Measurements from ENCODE around the gene PRIMA1.

Gene PRIMA1

DNA sequence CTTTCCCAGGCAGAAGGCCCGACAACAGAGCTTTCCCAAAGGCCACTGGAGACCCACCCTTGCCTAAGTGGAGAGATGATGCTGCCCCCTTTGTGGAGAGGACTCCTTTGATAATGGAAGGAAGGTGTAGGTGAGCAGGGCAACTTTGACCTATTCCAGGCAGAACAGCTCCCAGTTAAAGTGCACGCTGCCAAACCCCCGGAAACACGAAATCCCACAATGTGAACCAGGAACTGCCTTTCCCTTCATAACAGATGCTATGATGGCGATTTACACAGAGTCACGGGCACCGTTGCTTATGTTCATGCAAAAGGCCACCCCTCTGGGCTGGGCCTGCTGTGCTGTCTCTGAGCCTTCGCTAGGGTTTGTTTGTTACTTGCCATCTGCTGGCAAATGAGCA lies 34.6 kb downstream of the PRIMA1 start:
- DNase-seq (ENCODE audit: low spot score): no peak

DNA sequence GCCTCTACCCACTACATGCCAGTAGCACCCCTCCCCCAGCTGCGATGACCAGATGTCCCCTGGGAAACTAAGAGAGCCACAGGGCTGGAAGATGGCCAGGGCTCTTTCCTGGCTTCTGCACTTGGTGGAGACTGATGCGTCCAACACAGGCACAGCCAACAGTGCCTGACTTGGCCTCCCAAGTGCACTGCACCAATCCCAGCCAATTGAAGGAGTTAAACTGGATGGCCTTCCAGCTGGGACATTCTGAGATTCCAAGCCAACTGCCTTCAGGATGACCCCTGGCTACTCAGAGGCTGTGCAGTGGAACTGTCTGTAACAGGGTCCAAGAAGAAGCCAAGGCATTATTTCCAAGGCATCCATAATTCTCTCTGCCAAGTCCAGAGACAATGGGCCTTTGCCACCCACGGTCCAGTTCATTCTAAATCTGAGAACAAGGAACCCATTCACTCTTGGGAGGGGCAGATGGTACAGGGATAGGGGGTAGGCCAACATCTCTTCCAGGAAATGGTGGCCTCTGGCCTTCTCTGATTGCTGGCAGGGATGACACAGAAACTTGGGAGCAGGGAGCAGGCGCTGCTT lies 35.2 kb downstream of the PRIMA1 start:
- no peak for DNase-seq (ENCODE audit: low spot score)

DNA sequence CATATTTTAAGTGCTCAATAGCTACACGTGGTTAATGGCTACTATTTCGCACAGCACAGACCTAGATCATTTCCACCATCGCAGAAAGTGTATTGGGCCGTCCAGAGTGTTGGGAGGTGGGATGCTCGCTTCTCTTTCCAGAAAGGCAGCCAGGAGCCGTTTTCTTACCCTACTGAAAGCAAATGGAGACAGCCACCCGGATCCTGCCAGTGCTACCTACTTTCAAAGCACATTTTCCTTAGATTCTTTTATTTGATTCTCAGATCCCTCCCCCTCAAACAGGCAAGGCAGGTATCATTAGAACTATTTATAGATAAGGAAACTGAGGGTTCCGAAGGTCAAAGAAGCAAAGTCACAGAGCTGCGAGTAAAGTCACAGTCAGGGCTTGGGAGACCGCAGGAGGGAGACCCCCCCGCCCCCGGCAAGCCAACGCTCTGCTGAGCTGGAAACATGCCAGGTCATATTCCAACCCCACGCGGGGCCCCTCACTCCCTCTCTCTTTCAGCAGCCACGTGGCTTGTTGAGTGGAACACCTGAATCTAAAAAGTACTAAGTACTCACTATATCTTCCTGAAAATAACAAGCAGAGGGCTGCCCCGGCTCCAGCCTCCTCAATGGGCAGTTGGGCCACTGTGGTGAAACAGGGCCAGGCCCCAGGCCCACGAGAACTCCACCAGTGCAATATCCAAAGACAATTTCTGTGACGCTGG lies 36.2 kb downstream of the PRIMA1 start:
- DNase-seq (ENCODE audit: low spot score): no peak

DNA sequence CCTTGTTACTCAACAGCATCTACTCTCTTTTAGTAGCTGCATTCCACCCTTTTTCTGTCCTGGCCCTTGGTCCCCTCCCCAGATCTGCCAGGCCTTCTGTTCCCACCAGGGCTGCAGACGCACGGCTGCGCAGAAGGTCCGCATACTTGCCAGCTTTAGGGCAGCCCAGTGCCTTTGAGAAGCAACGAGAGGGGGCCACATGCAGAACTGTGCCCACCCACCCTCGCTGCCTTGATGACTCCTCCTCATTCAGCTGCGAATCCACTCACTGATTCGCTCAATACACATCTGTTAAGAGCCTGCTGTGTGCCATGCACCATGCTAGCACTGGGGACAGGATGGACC lies 39.2 kb downstream of the PRIMA1 start:
- no peak for DNase-seq (ENCODE audit: low spot score)

DNA sequence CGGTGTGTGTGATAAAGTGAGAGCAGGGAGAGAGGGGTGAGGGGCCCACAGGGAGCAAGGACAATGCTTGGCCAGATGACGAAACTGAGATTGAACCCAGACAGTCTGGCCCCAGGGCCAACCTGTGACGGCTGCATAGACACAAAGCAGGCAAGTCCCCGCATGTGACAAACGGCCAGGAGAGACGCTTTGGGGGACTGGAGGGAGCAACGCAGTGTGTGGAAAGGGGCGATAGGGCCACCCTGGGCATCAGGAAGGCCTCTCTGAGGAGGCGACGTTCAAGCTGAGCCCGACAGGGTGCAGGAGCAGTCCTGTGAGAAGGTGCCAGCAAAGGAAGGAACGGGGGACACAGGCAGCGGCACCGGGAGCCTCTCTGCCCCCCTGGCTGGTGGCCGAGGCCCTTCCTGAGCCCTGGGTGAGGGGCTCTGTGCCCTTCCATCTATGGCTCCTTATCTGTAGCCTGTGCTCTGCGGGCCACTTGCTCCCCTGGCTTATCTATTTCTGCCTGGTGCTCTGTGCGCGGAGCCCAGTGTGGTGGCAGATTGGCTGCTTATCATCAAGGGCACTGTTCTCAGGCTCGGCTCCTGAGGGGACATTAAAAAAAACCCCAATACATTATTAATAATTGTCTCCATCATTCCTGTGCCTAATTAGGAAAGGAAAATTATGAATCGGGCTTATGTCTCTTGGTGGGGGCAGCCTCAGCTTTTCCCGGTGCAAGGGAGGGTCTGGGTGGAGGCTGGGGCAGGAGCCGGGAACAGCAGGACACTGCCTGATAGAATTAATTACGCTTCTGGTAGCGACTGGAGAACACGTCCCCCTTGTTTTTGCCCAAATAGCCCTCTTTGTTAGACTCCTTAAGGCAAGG lies 39.8 kb downstream of the PRIMA1 start:
- DNase-seq (ENCODE audit: low spot score): no peak

DNA sequence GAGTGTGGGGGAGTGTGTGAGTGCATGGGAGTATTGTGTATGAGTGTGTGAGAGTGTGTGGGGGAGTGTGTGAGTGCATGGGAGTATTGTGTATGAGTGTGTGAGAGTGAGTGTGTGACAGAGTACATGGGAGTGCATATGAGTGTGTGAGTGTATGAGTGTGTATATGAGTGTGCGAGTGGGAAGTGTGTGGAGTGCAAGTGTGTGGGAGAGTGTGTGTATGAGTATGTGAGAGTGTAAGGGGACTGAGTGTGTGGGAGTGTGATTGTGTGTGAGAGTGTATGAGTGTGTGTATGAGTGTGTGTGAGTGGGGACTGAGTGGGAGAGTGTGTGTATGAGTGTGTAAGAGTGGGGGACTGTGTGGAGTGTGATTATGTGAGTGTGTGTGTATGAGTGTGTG lies 40.7 kb downstream of the PRIMA1 start:
- no peak for DNase-seq (ENCODE audit: low spot score)

DNA sequence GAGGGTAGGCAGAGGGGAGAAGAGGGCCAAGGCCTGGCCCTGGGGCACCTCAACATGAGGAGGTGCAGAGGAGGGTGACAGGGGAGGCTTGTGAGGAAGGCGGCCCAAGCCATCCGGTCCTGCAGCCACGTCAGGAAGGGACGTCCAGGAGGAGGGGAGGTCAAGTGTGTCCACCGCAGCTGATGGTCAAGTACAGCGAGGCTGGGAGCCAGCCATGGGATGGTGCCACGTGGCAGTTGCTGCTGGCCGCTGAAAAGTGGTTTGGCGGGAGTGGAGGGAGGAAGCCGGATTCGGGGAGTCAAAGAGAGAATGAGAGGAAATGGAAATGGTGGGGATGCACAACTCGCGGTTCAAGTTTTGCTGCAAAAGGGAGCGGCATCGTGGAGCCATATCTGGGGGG lies 41.2 kb downstream of the PRIMA1 start:
- no peak for DNase-seq (ENCODE audit: low spot score)

DNA sequence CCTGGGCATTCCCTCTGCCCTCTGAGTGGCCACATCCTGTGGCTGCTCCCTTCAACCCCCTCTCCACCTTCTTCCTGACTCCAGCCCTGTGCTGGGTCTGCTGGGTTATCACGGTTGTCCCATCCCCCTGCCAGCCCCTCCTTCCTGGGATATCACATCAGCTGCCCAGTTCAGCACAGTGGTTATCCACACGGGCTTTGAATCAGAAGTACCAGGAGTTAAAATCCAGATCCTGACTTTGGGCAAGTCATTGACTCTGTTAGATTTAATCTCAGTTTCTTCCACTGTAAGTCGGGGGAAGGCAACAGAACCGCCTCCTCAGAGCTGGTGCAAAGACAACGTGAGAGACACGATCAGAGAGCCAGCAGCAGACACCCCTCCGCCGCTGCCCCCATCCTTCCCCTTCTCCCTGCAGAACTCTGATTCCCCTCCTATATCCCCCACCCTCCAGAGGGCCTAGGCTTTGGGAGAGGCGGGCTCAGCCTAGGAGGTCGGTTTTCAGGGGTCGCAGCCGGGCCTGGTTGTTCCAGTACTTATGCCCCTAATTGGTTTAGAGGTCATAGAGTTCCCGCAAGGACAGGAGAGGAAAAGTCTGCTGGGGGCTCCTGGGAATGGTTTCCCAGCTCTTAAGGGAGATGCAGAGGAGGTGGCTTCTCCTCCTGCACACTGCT lies 42.5 kb downstream of the PRIMA1 start:
- no peak for DNase-seq (ENCODE audit: low spot score)

DNA sequence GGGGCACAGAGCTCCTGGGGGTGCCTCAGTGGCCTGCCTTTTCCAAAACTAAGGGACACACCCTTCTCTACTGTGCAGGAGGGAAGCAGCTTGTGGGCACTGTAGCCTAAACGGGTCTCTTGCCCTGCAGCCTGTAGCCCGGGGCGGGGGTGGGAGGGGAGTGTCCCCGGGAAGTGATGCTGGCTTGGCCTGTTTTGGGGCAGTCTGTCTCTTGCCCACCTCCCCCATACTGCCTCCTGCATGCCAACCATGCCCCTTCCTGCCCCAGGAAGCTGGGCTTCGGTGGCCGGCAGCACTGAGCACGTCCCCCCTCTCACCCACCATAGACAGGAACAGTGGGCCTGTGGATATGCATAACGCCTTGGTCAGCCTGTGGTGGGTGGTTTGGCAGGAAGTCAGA lies 43.4 kb downstream of the PRIMA1 start:
- DNase-seq (ENCODE audit: low spot score): no peak

DNA sequence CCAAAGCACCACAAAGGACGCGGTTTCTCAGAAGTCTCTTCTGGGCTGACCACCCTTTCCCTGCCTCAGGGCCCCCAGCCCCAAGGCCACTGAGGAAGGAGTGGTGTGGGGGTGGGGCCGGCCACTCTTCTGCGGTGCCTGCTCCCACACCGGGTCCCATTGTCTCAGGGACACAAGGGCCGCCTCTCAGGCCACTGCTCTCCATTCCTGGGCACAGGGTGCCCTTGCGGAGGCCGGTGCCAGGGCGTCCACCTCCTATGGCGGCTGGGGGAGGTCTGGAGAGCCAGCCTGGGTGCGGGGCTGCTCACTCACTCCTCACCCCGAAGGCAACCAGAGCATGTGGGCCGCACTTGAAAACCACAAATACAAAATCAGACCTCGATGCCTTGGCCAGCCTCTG lies 44.1 kb downstream of the PRIMA1 start:
- DNase-seq (ENCODE audit: low spot score): no peak

DNA sequence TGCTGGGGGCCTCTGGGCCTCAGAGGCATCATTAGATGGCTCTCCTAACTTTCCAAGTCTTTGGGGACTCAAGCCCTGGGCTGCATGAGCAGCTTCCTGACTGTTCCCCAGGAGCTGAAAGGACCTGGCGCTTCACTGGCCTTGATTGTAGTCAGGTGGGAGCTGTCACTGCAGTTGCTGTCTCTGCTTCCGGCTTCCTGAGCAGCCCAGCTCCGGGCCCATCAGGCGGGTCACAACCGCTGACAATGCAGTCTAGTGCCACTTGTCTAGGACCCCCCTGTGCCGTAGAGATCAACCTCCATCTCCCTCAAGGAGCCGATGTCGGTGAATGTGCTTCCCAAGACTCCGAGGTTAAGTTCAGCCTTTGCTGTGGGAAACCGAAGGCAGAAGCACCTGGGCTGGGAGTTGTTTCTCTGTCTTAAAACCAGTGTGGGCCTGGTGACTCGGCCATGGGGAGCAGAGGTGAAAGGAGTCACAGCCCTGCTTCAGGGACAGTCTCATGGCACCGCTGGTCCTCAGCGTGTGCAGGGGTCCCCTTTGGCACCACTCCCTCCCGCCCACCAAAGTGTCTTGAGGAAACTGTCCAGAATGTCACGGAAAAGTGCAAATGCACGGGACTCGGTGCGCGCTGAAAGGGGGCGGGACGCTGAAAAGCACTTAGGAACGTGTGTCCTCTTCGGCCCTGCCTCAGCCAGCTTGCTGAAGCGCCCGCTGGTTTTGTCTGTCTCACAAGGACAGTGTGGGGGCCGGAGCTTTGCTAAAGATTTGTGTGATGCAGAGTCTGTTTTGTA lies 44.8 kb downstream of the PRIMA1 start:
- DNase-seq (ENCODE audit: low spot score): no peak

DNA sequence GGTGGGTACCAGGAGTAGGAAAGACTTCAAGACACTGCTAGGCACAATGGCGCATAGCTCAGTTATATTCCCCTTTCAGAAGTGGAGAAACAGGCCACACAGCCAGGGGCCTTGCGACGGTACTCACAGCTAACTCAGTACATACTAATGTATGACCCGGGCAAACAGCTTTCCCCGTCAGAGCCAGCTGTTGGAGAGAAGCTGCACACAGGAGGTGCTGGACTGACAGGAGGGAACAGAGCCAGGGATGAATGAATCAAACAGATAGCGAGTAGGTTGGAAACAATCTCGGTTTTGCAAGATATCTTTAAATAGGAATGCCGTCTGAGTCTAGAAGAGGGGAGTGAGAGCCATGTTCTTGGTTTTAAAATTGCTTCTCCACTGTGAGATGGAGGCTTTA lies 45.5 kb downstream of the PRIMA1 start:
- DNase-seq (ENCODE audit: low spot score): no peak

DNA sequence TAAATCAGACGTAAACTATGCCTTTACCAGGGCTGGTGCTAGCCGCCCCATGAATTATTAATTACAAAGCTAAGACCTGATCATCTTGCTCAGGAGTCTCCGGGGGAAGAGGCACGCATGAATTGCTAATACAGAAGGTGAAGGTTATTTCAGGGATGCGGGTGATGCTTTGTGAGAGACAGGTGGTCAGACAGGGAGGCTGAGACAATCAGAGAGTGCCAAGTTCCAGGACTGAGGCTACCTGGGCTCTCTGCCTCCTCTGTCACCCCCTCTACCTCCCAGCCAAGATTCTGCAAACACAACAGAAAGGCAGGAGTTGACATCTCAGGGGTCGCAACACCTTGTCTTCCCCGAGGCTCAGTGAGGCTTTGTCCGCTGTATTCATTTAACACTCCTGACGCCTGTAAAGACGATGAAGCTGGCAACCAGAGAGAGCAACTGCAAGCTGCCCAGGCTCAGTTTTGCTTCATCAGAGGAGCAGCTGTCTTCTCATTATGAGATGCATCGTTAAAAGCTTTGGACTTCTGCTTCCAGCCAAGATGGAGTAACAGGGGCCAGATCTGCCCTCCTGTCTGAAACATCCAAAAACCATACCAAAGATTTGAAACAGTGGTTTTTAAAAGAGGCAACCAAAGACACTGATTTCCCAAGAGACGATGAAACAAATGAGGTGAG lies 46.6 kb downstream of the PRIMA1 start:
- no peak for DNase-seq (ENCODE audit: low spot score)

DNA sequence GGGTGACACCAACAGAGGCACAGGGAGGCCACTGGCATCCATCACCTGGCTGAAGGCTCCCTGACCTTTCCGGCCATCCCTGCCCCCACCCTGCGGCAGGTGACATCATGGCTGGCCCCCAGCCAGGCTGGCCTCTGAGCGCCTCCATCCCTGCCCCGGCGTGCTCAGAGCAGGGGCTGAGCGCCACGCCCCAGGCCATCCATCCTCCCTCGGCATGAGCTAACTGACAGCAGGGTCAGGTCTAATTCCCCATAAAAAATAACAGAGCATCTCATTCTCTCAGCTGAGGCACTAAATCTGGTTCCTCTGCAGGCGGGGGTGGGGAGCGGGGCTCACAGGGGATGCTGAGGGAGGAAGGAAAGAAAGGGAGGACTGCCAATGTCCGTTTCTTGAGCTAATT lies 50.7 kb downstream of the PRIMA1 start:
- DNase-seq (ENCODE audit: low spot score): no peak

DNA sequence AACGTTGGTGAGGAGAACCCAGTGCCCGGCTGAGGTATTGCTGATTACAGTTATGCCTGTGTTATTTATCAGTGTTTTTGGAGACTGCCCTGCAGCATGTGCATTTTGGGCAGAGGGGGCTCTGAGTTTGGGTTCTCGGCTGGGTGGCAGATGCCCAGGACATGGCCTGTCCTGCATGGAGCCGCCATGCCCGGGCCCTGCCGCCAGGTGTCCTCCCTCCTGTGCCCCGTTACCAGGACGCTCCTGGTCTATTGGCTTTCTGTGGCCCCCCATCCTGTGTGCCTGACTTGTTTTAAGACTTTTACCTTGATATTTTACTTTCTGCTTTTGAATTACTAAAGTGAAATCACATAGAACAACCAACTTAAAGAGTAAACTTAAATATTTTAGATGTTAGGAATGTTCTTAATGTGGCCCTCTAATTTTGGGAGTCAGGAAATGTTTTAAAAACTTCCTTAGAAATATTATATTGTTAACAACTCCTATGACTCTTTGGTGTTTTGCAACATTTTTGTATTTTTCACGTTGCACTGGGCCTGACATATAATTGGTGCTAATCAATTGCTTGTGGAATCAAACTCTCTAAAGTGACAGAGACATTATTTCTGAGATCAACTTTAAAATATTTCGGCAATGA lies 51.8 kb downstream of the PRIMA1 start:
- DNase-seq (ENCODE audit: low spot score): no peak

DNA sequence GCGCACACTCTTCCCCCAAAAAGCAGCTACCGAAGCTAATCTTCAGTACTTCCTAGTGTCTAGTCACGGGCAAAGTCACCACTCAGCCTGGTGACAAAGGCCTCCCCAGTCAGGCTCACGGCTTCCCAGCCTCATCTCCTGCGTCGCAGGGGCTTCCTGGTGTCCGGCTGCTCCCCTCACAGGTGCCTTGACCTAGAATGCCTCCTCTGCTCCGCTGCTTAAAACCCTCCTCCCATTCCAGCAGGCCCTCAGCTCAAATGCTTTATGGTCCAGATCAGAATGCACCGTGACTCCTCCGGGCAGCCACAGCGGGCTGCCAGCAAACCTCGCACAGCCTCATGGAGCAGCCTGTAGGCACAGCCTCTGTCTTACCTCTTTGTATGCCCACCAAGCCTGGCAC lies 53.1 kb downstream of the PRIMA1 start:
- no peak for DNase-seq (ENCODE audit: low spot score)

DNA sequence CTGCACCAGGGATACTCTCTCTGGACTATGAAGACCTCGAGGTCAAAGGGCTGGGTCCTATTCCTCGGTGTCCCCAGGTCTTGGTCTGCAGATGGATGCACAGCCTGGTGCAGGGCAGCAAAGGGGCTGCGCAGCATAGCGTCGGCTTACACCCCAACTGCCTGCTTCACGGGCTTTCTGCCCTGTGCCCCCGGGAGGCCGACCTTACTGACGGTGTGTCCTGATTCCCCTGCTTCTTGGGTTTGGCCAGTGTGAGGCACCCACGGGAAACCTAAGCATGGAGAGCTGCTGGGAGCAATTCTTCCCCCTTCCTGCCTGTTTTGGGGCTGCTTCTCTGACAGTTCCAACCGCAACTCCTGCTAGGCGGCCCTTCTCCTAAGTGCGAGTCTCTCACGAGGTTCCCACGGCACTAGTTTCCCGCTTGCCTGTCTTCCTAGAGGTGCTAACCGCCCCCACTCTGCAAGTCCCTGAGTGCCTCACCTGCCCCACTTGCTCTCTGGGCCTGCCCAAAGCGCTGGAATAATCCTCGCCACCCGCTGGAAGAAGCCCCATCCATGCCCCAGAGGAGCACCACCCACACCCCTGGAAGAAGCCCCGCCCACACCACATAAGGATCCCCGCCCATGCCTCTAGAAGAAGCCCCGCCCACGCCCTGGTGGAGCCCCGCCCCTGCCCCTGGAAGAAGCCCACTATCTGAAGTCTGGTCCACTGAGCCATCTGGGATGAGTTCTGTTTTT lies 54.0 kb downstream of the PRIMA1 start:
- DNase-seq (ENCODE audit: low spot score): no peak

DNA sequence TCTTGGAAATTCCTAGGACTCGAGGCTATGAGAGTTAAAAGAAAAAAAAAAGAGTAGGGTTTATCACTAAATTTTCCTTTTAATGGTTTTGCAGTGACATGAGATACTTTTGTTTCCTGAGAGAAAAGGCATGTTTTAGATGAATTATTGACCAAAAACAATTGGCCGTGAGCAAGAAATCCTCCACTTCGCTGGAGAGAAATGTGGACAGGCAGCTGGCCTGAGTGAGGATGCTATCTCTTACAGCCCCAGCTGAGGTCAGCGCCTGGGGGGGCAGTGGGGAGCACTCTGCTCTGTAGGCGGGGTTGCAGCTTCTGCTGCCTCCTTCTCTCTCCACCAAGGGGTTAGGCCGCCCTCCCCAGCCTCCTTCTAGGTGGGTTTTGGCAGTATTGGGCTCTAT lies 54.7 kb downstream of the PRIMA1 start:
- DNase-seq (ENCODE audit: low spot score): no peak

DNA sequence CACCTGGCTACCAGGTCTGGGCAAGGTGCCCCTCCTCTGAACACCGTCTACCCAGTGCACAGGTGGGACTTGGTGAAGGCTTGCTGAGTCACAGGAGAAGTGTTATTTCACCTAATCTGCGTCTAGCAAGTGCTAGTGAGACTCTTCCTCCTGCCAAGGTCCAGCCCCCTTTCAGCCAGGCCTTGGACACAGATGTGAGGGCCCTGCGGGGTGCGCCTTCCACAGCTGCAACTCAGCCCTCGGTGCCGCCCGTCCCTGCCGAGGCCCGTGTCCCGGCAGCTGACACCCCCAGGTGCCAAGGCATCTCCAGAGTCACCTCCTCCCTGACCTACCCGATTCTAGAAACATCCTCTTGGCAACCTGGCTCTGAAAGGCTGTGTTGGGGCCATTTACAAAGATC lies 55.1 kb downstream of the PRIMA1 start:
- no peak for DNase-seq (ENCODE audit: low spot score)

DNA sequence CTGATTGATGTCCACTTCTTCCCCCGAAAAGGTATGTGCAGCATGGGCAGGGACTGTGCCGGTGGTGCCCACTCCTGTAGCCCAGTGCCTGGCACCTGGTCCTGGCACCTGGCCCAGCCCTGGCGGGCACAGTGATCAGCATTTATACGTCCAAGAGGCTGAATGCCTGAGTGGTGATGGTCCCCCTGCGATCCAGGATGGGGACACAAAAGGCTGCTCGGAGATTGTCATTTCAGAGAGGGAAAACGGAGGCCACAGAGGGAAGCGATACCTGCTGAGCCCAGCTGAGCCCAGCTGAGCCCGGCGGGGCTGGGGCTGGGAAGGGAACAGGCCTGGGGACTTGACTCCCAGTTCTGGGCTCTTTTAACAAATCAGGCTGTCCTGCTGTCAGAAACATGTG lies 55.8 kb downstream of the PRIMA1 start:
- DNase-seq (ENCODE audit: low spot score): no peak

Measured in kidney capillary endothelial cell (primary cell).